GM18520 (cell line): Measurements from ENCODE around the gene CPTP.
A peak's percentile ranks its signal among the peaks of the same experiment; 100 is the strongest.
"Not testable (repeated sequence)": the region's sequence is repeated elsewhere in the genome, so short reads cannot be mapped to it uniquely, and the experiment has no call there.

Experiments
- ATAC-seq: cut with Tn5 transposase; IDR thresholded peaks from one replicate; pipeline ENCODE4 v1.9.1; 2021; ENCODE audit not compliant: unreplicated experiment

CPTP gene

GRCh38 chr1:1305300-1306069, 19.1 kb upstream of the CPTP start:
- no peak for ATAC-seq

GRCh38 chr1:1306070-1306660, 18.4 kb upstream of the CPTP start:
- ATAC-seq = no peak

DNA sequence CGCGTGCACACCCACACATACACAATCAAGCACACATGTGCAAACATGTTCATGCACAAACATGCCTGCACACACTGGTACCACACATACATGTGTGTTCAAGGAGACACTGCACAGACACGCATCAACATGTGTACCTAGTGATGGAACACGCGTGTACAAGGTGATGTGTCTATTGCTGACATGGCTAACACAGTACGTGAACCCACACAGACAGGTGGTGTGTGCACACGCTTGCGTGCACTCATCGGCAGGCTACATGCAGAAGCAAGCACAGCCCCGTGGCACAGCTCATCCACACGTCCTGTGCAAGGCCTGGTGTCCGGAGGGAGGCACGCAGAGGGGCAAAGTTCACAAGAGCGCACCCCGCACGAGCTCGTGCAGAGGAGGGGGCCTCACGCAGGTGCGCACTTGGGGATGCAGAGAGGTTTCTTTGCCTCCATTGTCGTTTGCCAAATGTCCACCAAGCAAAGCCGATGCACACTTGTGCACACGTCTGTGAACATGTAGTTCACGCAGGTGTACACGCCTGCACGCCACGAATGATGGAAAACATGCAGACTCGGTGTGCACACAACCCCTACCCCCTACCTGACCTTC, 17.8 kb upstream of the CPTP start:
- no peak for ATAC-seq

- peak; percentile 13 for ATAC-seq
These were observed 17.2 kb upstream of the CPTP start for GRCh38 chr1:1307261-1307922.

DNA sequence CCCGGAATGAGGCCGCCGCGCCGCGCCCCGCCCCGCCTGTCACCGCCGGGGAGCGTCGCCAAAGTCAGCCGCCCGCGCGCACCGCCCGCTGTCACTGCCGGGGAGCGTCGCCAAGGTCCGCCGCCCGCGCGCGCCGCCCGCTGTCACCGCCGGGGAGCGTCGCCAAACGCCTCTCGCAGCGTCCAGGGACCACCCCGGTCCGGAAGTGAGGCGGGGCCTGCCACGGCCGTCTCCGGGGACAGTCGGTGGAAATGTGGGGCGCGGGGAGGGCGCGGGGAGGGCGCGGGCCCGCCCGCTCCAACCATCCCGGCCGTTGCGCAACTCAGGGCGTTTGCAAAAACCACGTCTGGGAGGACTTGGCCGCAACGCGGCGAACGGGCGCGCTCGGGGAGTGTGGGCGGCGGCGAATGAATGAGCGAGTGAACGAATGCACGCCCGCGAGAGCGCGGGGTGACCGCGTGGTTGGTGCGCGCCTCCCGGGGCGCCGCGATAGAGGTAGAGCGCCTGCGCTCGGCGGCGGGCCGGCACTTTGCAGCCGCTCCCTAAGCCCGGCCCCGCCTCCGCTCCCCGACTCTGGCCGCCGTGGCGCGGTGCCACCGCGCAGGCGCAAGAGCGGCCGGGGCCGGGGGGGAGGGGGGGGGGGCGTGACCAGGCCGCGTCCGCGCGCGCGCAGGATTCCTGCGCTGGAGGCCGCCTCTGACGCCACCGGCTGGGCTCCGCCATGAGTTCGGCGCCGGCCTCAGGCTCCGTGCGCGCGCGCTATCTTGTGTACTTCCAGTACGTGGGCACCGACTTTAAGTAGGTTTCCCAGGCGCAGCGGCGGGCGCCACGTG, 16.5 kb upstream of the CPTP start, which contains the start of the genes ACAP3 and PUSL1:
ACAP3 (minus strand) TSS at position 8 of the 833 bp plus-strand sequence. CDS start 115 bp downstream, outside the sequence.
PUSL1 (plus strand) TSS at position 675 of the 833 bp plus-strand sequence; CDS start at position 722, 47 bp downstream.
- ATAC-seq = peak; percentile 49

- no peak for ATAC-seq
These were observed 15.8 kb upstream of the CPTP start for GRCh38 chr1:1308756-1309250.

DNA sequence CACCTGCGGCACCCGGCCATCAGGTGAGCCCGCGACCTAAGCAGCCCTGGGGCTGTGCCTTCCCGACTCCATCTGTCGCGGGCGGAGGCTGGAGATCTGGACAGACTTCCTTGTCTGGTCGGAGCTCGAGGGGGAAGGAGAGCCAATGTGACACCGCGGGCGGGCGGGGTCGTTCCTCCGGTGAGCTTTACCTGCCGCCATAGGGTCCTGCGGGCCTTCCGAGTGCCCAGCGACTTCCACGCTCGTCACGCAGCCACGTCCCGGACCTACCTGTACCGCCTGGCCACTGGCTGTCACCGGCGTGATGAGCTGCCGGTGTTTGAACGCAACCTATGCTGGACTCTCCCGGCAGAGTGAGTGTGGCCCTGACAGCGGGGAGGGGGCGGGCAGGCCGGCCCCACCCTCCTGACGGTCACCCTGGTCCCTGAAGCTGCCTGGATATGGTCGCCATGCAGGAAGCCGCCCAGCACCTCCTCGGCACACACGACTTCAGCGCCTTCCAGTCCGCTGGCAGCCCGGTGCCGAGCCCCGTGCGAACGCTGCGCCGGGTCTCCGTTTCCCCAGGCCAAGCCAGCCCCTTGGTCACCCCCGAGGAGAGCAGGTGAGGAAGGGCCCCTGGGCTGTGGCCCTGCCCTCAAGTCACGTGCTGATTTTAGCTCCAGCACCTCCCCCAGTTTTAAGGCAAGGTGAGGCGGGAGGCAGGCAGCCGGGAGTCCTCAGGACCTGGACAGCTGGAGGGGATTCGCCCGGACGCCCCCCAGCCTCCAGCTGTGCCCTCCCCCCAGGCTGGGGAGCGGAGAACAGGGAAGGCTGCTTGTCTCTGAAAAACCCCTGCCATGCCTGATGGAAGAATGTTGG, 15.1 kb upstream of the CPTP start:
- no peak for ATAC-seq

GRCh38 chr1:1310109-1310385, 14.6 kb upstream of the CPTP start:
- no peak for ATAC-seq

GRCh38 chr1:1310476-1311053, 14.0 kb upstream of the CPTP start:
- ATAC-seq = no peak

GRCh38 chr1:1311107-1312104, 13.2 kb upstream of the CPTP start:
- no peak for ATAC-seq

DNA sequence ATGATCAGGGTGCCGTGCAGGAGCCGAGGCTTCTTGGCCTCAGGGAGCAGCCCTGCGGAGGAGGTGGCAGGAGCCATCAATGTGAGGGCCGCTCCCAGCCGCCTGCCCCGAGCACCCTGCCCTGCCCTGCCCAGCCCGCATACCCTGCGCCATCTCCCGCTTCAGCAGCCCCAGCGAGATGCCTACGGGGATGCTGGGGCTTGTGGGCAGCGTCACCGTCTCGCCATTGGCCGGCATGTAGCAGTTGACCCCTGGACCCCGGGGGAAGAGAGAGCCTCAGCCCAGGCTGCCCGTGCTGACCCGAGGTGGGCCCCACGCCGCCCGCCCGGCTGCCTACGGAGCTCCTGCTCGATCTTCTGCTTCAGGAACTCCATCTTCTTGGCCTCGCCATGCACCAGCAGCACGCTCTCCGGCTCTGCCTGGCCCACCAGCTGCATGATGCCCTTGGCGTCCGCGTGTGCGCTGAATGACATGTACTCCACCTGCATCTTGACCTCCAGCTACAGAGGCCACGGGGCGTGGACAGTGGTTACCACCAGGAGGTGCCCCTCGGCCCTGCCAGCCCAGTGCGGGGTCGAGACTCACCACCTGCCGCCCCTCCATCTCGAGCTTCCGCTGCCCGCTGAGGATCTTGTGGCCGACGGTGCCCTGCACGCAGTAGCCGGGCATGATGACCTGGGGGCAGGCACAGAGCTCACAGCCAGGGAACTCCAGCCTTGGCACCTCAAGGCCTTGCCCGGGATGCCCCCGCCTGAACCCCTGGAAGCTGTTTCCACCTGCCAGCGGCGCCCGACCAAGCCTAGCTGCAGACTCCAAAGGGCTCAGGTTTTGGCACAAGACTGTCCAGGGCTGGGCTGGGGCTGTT, 11.9 kb upstream of the CPTP start:
- ATAC-seq = no peak

DNA sequence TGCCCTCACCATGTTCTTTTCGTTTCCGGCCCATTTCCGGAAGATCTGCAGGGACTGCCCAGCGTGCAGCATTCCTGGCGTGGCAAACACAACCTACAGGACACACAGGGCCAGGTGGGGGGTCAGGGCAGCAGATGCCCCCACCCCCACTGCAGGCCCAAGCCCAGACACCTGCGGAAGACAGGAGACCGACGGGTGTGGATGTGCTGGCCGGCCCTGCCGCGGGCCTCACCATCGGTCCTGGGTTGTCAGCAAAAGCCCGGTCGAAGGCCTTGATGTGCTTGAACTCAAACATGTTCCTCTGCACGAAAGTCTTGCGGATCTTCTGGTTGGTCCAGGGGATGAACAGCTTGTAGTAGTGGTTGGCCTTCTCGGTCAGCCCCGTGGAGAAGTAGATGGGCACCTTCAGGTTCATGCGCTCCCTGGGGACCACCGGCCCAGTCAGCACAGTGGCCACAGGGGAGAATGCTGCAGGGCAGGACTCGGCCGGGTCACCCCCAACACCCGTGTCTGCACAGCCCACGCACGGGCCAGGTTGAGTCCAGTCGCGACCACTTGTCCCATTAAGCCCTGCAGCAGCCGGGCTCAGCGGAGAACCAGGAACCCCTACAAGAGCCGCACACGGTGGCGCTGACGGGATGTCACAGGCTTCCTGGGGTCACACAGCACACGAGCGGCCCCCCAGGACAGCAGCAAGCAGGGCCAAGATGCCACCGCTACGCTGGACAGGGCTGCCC, 10.9 kb upstream of the CPTP start:
- no peak for ATAC-seq

DNA sequence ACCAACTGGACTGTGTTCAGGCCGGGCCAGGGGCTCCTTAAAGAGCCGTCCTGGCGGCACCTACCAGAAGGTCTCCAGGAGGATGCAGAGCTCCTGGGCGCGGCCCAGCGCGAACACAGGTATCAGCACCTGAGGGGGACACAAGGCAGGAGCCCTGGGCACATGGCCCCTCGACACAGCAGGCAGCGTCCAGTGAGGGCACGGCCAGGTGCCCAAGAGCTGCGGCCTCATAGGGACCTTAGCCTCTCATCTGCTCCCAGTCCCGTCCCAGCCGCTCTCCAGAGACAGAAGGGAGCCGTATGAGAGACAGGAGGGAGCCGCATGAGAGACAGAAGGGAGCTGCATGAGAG, 10.4 kb upstream of the CPTP start:
- no peak for ATAC-seq

GRCh38 chr1:1314678-1315335, 9.8 kb upstream of the CPTP start:
- ATAC-seq = no peak

- ATAC-seq = no peak
These were observed 9.1 kb upstream of the CPTP start for GRCh38 chr1:1315435-1315954.

DNA sequence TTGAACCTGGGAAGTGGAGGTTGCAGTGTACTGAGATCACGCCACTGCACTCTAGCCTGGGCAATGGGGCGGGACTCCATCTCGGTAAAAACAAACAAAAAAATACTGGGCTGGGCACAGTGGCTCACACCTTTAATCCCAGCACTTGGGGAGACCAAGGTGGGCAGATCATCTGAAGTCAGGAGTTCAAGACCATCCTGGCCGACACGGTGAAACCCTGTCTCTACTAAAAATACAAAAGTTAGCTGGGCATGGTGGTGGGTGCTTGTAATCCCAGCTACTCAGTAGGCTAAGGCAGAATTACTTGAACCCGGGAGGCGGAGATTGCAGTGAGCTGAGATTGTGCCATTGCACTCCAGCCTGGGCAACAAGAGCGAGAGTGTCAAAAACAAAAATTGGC, 8.4 kb upstream of the CPTP start:
- ATAC-seq = not testable (repeated sequence)
